B cell (primary cell): ENCODE data around the gene TMEM147.

Experiments used
- EZH2 ChIP-seq: IDR thresholded peaks from 2 replicates; pipeline ENCODE4 v1.6.1; 2012; ENCODE audit warnings: borderline replicate concordance, low read depth, mild to moderate bottlenecking, moderate library complexity, low read length; ENCODE audit not compliant: insufficient read depth, poor library complexity, severe bottlenecking
- TF ChIP-seq, protein P1 (sequence below): fragments of 200-600 bp; IDR thresholded peaks from one replicate; pipeline ENCODE4 v1.8.0; 2022; ENCODE audit warnings: antibody characterized with exemption, mild to moderate bottlenecking

GRCh38 chr19:35571406-35571965, 26.1 kb downstream of the TMEM147 start:
- TF ChIP-seq, protein P1, sequence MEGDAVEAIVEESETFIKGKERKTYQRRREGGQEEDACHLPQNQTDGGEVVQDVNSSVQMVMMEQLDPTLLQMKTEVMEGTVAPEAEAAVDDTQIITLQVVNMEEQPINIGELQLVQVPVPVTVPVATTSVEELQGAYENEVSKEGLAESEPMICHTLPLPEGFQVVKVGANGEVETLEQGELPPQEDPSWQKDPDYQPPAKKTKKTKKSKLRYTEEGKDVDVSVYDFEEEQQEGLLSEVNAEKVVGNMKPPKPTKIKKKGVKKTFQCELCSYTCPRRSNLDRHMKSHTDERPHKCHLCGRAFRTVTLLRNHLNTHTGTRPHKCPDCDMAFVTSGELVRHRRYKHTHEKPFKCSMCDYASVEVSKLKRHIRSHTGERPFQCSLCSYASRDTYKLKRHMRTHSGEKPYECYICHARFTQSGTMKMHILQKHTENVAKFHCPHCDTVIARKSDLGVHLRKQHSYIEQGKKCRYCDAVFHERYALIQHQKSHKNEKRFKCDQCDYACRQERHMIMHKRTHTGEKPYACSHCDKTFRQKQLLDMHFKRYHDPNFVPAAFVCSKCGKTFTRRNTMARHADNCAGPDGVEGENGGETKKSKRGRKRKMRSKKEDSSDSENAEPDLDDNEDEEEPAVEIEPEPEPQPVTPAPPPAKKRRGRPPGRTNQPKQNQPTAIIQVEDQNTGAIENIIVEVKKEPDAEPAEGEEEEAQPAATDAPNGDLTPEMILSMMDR: no peak
- no peak for TF ChIP-seq EZH2
